Gastrocnemius medialis (tissue), 4 donors: Measurements from ENCODE around the gene TTC3. TPM values are rescaled to one million over a fixed set of nuclear protein-coding genes. Genes with fewer than 3 reads are reported as not detected.

Experiments used
- ATAC-seq, 2 donors: fragments of 150-250 bp; one replicate each; pipeline ENCODE4 v1.9.1; 2016
- DNase-seq, 2 donors: peaks; one replicate each; pipeline ENCODE4 v3.0.0-alpha.2; 2019
- H3K27ac ChIP-seq, 4 donors: fragments of 200-600 bp; sonication (generic); 1 replicate in 1 of 4; 2 replicates in 3 of 4; pipeline ENCODE4 v1.5.1; 2016 to 2018; ENCODE audit warnings: mild to moderate bottlenecking in 2 of 4, moderate library complexity in 1 of 4
- H3K27me3 ChIP-seq, 3 donors: fragments of 200-600 bp; sonication (generic) in 2 of 3; 1 replicate in 1 of 3; 2 replicates in 2 of 3; pipeline versions ENCODE4 v1.5.1 to v1.6.0; 2016 to 2019; ENCODE audit warnings: mild to moderate bottlenecking in 1 of 3, moderate library complexity in 1 of 3
- H3K36me3 ChIP-seq, 2 donors: fragments of 200-600 bp; sonication (generic) in 1 of 2; one replicate each; pipeline ENCODE4 v1.5.1; 2017 to 2018
- H3K4me1 ChIP-seq, 2 donors: fragments of 200-600 bp; sonication (generic) in 1 of 2; one replicate each; pipeline ENCODE4 v1.5.1; 2016 to 2017; ENCODE audit warnings: mild to moderate bottlenecking in 2 of 2
- H3K4me3 ChIP-seq, 4 donors: fragments of 200-600 bp; sonication (generic) in 3 of 4; 1 replicate in 1 of 4; 2 replicates in 3 of 4; pipeline ENCODE4 v1.5.1; 2016 to 2019; ENCODE audit warnings: mild to moderate bottlenecking in 2 of 4
- H3K9me3 ChIP-seq, 3 donors: fragments of 200-600 bp; sonication (generic) in 2 of 3; 1 replicate in 1 of 3; 2 replicates in 2 of 3; pipeline ENCODE4 v1.5.1; 2016 to 2019
- POLR2A ChIP-seq, 2 donors: fragments of 450-650 bp; IDR thresholded peaks; one replicate each; pipeline ENCODE4 v1.6.1; 2017; ENCODE audit warnings: antibody characterized with exemption in 2 of 2, mild to moderate bottlenecking in 2 of 2, moderate library complexity in 2 of 2
- in situ Hi-C, 4 donors: fragments of 200-750 bp; cut with MboI; loops; one replicate each; pipeline versions ENCODE4 v1.15.0 to v1.8.0; 2017; ENCODE audit warnings: low sequenced_read_pairs in 4 of 4
- intact Hi-C: fragments of 100-400 bp; cut with DNase I; formaldehyde crosslinking; loops from one replicate; pipeline ENCODE4 v1.15.1; 2023; ENCODE audit warnings: low total_unique reads
- total RNA-seq, 4 donors: library from RNA; depleted of rRNA; stranded (reverse); fragments of >200 nt; gene quantifications; one replicate each; pipeline versions ENCODE4 v1.1.0 to v1.2.3, GENCODE V29; 2016
- TF ChIP-seq, protein P1 (sequence below), 5 experiments: fragments of 450-650 bp in 3 of 5; fragments of 200-600 bp in 2 of 5; sonication (generic) in 2 of 5; IDR thresholded peaks in 4 of 5; conservative IDR thresholded peaks in 1 of 5; 1 replicate in 4 of 5; 2 replicates in 1 of 5; pipeline ENCODE4 v1.5.1; 2016 to 2019; ENCODE audit warnings: antibody characterized with exemption in 5 of 5, mild to moderate bottlenecking in 3 of 5, moderate library complexity in 3 of 5

Gene TTC3
- total RNA-seq, 4 donors from 2014 or later, result 39.5 to 71.6 (median 44.1) TPM

DNA sequence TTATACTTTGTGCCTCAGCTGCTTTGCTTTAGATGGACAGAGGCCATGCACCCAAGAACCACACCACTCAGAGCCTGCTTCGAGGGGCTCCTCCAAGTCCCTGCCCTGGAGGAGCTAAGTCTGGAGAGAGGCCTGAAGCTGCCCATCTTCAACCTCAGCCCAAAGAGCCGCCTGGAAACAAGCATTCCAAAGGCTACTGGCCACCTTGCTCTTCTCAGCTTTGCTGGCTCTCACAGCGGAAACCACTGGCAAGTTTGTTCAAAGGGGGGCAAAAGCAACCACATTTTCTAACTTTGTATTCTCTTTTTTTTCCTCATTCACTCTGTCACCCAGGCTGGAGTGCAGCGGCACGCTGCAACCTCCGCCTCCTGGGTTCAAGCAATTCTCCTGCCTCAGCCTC lies 170.9 kb downstream of the TTC3 start:
- in situ Hi-C loops (no loop called here), intact Hi-C loops (no loop called here)
- no peaks in the 10 kb centered on the region for H3K27me3 ChIP-seq
- DNase-seq (no peak), ATAC-seq (no peak)
- no peak overlapping the region for H3K4me3 ChIP-seq
- TF ChIP-seq POLR2A (IDR thresholded peaks at IDR 0.05), result no peak
- TF ChIP-seq, protein P1, sequence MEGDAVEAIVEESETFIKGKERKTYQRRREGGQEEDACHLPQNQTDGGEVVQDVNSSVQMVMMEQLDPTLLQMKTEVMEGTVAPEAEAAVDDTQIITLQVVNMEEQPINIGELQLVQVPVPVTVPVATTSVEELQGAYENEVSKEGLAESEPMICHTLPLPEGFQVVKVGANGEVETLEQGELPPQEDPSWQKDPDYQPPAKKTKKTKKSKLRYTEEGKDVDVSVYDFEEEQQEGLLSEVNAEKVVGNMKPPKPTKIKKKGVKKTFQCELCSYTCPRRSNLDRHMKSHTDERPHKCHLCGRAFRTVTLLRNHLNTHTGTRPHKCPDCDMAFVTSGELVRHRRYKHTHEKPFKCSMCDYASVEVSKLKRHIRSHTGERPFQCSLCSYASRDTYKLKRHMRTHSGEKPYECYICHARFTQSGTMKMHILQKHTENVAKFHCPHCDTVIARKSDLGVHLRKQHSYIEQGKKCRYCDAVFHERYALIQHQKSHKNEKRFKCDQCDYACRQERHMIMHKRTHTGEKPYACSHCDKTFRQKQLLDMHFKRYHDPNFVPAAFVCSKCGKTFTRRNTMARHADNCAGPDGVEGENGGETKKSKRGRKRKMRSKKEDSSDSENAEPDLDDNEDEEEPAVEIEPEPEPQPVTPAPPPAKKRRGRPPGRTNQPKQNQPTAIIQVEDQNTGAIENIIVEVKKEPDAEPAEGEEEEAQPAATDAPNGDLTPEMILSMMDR (IDR thresholded peaks at IDR 0.05 in 4 of 5, conservative IDR thresholded peaks at IDR 0.05 in 1 of 5), result no peak
- no peak overlapping the region for H3K27ac ChIP-seq
- peaks cover 5 to 6% of the 10 kb centered on the region in 2 donors for H3K4me1 ChIP-seq
- peaks cover 0 to 11% of the 10 kb centered on the region in 2 donors for H3K36me3 ChIP-seq
- no peaks in the 10 kb centered on the region for H3K9me3 ChIP-seq

DNA sequence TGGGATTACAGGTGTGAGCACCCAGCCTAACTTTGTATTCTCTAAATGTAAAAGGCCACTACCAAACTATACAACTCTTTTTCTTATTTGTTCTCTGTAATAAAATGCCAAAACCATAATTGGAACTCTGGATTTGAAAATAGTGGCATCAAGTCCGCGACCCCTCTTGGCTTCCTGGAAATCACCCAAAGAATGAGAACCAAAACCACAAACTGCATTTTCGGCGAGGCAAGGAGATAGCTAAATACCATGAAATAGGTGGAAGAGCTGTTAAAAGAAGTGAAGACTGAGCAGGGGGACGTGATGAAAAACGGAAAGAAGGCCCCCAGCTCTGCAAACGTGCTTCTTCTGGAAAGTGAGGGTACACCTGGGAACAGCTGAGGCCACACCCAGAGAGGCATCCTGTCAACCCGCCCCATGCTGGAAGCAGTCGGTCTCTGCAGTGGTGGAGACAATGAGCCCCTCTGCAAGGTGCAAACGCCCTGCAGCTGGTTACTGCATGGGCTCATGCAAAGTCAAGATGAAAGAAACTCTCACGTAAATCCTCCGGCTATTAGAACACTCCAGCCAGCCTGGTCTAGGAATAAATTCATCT lies 171.5 kb downstream of the TTC3 start:
- H3K4me1 ChIP-seq, result peaks cover 5 to 13% of the 10 kb centered on the region in 2 donors
- intact Hi-C loops (no loop called here), in situ Hi-C loops (no loop called here)
- TF ChIP-seq, protein P1 (IDR thresholded peaks at IDR 0.05 in 4 of 5, conservative IDR thresholded peaks at IDR 0.05 in 1 of 5), result no peak
- no peak for TF ChIP-seq POLR2A (IDR thresholded peaks at IDR 0.05)
- no peaks in the 10 kb centered on the region for H3K27me3 ChIP-seq
- no peak overlapping the region for H3K4me3 ChIP-seq
- no peak overlapping the region for H3K27ac ChIP-seq
- DNase-seq (no peak), ATAC-seq (no peak)
- H3K36me3 ChIP-seq, result peaks cover 0 to 10% of the 10 kb centered on the region in 2 donors
- H3K9me3 ChIP-seq, result no peaks in the 10 kb centered on the region

DNA sequence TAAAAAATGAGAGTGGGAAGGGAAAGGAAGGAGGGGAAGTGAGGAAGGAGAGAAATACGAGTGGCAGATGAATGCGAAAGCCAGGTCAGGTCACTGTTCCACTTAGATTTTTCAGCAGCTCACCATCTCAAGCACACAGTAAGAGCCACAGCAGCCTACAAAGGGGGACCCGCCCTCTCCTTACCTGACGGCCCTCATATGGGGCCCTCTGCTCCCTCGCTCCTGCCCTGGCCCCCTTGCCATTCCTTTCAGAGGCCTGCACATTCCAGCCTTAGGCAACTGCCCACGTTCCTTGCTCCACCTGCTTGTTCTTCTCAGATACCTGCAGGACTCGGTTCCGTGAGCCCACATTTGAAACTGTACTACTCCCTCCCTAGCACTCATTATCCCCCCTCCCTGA lies 172.1 kb downstream of the TTC3 start:
- Histone ChIP-seq H3K4me3 (no peak overlapping the region), H3K4me1 (peaks cover 5 to 13% of the 10 kb centered on the region in 2 donors), H3K9me3 (no peaks in the 10 kb centered on the region), H3K27me3 (no peaks in the 10 kb centered on the region), H3K36me3 (peaks cover 0 to 8% of the 10 kb centered on the region in 2 donors), H3K27ac (no peak overlapping the region)
- no peak for TF ChIP-seq POLR2A (IDR thresholded peaks at IDR 0.05)
- TF ChIP-seq, protein P1 (IDR thresholded peaks at IDR 0.05 in 4 of 5, conservative IDR thresholded peaks at IDR 0.05 in 1 of 5), result no peak
- ATAC-seq, result no peak
- intact Hi-C loops, result no loop called here
- in situ Hi-C loops, result no loop called here
- no peak for DNase-seq

DNA sequence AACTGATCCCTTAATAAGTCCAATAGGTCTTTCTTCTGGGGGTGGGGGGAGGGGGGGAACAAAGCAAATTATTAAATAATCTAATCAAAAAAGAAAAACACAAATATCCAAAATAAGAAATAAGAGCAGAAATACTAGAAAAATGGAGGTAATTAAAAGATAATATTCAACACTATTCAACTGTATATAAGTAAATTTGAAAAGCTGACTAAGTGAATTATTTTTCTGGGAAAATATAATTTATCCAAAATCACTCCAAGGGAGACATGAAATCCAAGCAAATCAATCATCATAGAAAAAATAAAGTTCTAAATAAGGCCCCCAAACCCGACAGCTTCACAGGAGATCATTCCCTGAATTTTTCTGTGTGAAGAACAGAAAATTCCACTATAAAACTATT lies 175.2 kb downstream of the TTC3 start:
- Histone ChIP-seq H3K36me3 (no peaks in the 10 kb centered on the region), H3K27me3 (no peaks in the 10 kb centered on the region), H3K27ac (no peak overlapping the region), H3K9me3 (no peaks in the 10 kb centered on the region), H3K4me1 (peaks cover 18 to 26% of the 10 kb centered on the region in 2 donors), H3K4me3 (no peak overlapping the region)
- TF ChIP-seq POLR2A (IDR thresholded peaks at IDR 0.05), result no peak
- TF ChIP-seq, protein P1 (IDR thresholded peaks at IDR 0.05 in 4 of 5, conservative IDR thresholded peaks at IDR 0.05 in 1 of 5), result no peak
- intact Hi-C loops (no loop called here), in situ Hi-C loops (no loop called here)
- no peak for ATAC-seq
- DNase-seq, result no peak
